Measurements from ENCODE around the gene RMND5B.
"Not testable (repeated sequence)": the region's sequence is repeated elsewhere in the genome, so short reads cannot be mapped to it uniquely, and the experiment has no call there.

DNA sequence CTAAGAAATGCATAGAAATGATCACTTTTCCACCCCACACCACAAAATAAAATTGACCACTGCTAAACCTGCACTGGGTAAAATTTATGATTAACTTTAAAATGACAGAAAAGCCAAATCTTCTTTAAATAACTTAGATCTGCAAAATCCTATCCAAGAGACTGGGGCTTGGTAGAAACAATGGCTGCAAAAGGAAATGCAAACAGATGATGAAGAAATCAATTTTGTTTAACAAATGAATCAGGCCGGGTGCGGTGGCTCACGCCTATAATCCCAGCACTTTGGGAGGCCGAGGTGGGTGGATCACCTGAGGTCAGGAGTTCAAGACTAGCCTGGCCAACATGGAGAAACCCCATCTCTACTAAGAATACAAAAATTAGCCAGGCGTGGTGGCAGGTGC, 43.6 kb upstream of the RMND5B start:
- not testable (repeated sequence) for TF ChIP-seq POLR2A (IDR thresholded peaks at IDR 0.05; ENCODE audit: low read depth, low read length); CHD1 (IDR thresholded peaks at IDR 0.05; ENCODE audit: low read depth, low read length); TAF1 (IDR thresholded peaks at IDR 0.05; ENCODE audit: borderline replicate concordance, low read depth, low read length); RCOR1 (conservative IDR thresholded peaks at IDR 0.05; ENCODE audit: low read depth, low read length); MEF2A (IDR thresholded peaks at IDR 0.05; ENCODE audit: insufficient read depth, low read depth, low read length); POLR2AphosphoS5 (IDR thresholded peaks at IDR 0.05; ENCODE audit: low read length); EGR1 (IDR thresholded peaks at IDR 0.05; ENCODE audit: borderline replicate concordance in 1 of 2, low read depth in 2 of 2, low read length in 2 of 2); MYC (IDR thresholded peaks at IDR 0.05; ENCODE audit: insufficient read depth, insufficient read length, insufficient replicate concordance, low read length, severe bottlenecking)
- TF ChIP-seq, protein P1, sequence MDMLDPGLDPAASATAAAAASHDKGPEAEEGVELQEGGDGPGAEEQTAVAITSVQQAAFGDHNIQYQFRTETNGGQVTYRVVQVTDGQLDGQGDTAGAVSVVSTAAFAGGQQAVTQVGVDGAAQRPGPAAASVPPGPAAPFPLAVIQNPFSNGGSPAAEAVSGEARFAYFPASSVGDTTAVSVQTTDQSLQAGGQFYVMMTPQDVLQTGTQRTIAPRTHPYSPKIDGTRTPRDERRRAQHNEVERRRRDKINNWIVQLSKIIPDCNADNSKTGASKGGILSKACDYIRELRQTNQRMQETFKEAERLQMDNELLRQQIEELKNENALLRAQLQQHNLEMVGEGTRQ (IDR thresholded peaks at IDR 0.05; ENCODE audit: borderline replicate concordance, low read depth, low read length) = not testable (repeated sequence)

Measured in GM12878 (cell line).